Heart left ventricle (tissue), 16 donors: ENCODE results near the gene YIF1A. TPM values are rescaled to one million over a fixed set of nuclear protein-coding genes. Genes with fewer than 3 reads are reported as not detected.

Experiments used
- ATAC-seq, 4 donors: fragments of 200-7000 bp; cut with Tn5 transposase; one replicate each; pipeline ENCODE4 v1.9.1; 2020 to 2022; ENCODE audit warnings: moderate library complexity in 4 of 4, mild to moderate bottlenecking in 3 of 4, moderate number of reproducible peaks in 1 of 4
- DNase-seq, 5 donors: peaks; one replicate each; pipeline ENCODE4 v3.0.0-alpha.2; 2020
- H3K27ac ChIP-seq, 12 donors: fragments of 200-600 bp; sonication (generic) in 4 of 12; one replicate each; pipeline versions ENCODE4 v1.5.0 to v1.8.0; 2016 to 2022; ENCODE audit warnings: mild to moderate bottlenecking in 2 of 12
- H3K27me3 ChIP-seq, 9 donors: fragments of 200-600 bp; sonication (generic) in 2 of 9; one replicate each; pipeline versions ENCODE4 v1.5.1 to v1.8.0; 2016 to 2022; ENCODE audit warnings: mild to moderate bottlenecking in 3 of 9
- H3K36me3 ChIP-seq, 9 donors: fragments of 200-600 bp; sonication (generic) in 2 of 9; one replicate each; pipeline versions ENCODE4 v1.5.0 to v1.8.0; 2018 to 2022; ENCODE audit warnings: mild to moderate bottlenecking in 2 of 9
- H3K4me1 ChIP-seq, 12 donors: fragments of 200-600 bp; sonication (generic) in 4 of 12; one replicate each; pipeline versions ENCODE4 v1.5.0 to v1.8.0; 2016 to 2022; ENCODE audit warnings: mild to moderate bottlenecking in 3 of 12
- H3K4me3 ChIP-seq, 12 donors: fragments of 200-600 bp; sonication (generic) in 4 of 12; one replicate each; pipeline versions ENCODE4 v1.5.0 to v1.8.0; 2017 to 2022; ENCODE audit warnings: mild to moderate bottlenecking in 9 of 12, moderate library complexity in 4 of 12
- H3K9me3 ChIP-seq, 12 donors: fragments of 200-600 bp; sonication (generic) in 4 of 12; one replicate each; pipeline versions ENCODE4 v1.5.0 to v1.8.0; 2016 to 2022; ENCODE audit warnings: mild to moderate bottlenecking in 1 of 12
- CTCF ChIP-seq, 12 donors: fragments of 200-600 bp; sonication (generic) in 4 of 12; IDR thresholded peaks; one replicate each; pipeline versions ENCODE4 v1.5.0 to v1.8.0; 2018 to 2022; ENCODE audit warnings: antibody characterized with exemption in 12 of 12, mild to moderate bottlenecking in 5 of 12
- POLR2A ChIP-seq, 2 donors: fragments of 450-650 bp; IDR thresholded peaks; one replicate each; pipeline ENCODE4 v1.6.1; 2017; ENCODE audit warnings: antibody characterized with exemption in 2 of 2, mild to moderate bottlenecking in 2 of 2, moderate library complexity in 2 of 2
- WGBS, 4 donors: extraction: QIAGEN DNeasy Blood & Tissue Kit in 2 of 4; methylation state at CpG; one replicate each; pipeline versions ENCODE4 v1.1.5 to v1.1.7; 2013 to 2018; 5-methylcytosine and 5-hydroxymethylcytosine counted together
- intact Hi-C, 10 donors: fragments of 100-400 bp; cut with DNase I; formaldehyde crosslinking; loops; one replicate each; pipeline versions ENCODE4 v1.11.1 to v1.14.2; 2022
- polyA plus RNA-seq, 2 donors: library from polyadenylated mRNA; stranded (reverse); fragments of 200-250 nt; gene quantifications; one replicate each; pipeline ENCODE4 v1.2.3, GENCODE V29; 2013
- total RNA-seq, 9 donors: library from RNA; depleted of rRNA in 2 of 9; stranded (reverse); fragments of >200 nt in 2 of 9; fragmentation: NEBNext Ultra II Directional in 3 of 9; extraction: Animal tissue kit (Norgen Biotek cat#: 25700) in 3 of 9; gene quantifications; one replicate each; pipeline versions ENCODE4 v1.1.0 to v1.2.4, GENCODE V29; 2016 to 2023
- donor health status: ischemic (EF 13 %, LVEDD 7.1; RV severe dilation, severe dysfunction).
- donor health status: healthy with polysubstance abuse.
- donor health status: DM: no; HTN: yes; CAD: no.
- donor health status: DM: no; HTN: no; CAD: no.
- donor health status: ischemic (EF 25% LVEDD 6.9; RV normal size, moderate dysfunction).
- donor health status: ischemic (EF 25% LVEDD 5.7; RV mildly dilated, moderate dysfunction).
- donor health status: healthy.
- donor health status: DM: yes; HTN: yes; CAD: no.
- donor health status: ischemic (EF 35%, LVEDD 5.7; RV mildly dilated, moderate dysfunction).
- donor health status: nonischemic (EF 11% LVEDD 7.7; RV severe dilation, severe dysfunction).
- donor health status: DM: yes; HTN: yes; CAD: no.
- donor health status: PGD.
- donor health status: ischemic (EF 29% LVEDD 5.4; RV normal size, mild dysfunction).
- donor health status: nonischemic (EF 23%, LVEDD 6.1; RV moderate dilation, normal function).

YIF1A gene
- total and polyA plus RNA-seq, 11 donors, result 41.6 to 136 (median 65.3) TPM

- no peak for DNase-seq
- H3K9me3 ChIP-seq, result no peaks in the 10 kb centered on the region
- no peaks in the 10 kb centered on the region for H3K27me3 ChIP-seq
- TF ChIP-seq POLR2A (IDR thresholded peaks at IDR 0.05) (no peak), CTCF (IDR thresholded peaks at IDR 0.05) (no peak)
- no peak for ATAC-seq
- peaks cover 0 to 65% (median 49%) of the 10 kb centered on the region in 9 donors for H3K36me3 ChIP-seq
- no peak overlapping the region for H3K4me3 ChIP-seq
- H3K27ac ChIP-seq, result no peak overlapping the region
- intact Hi-C loops, result no loop called here
- peaks cover 0 to 10% (median 3%) of the 10 kb centered on the region in 12 donors for H3K4me1 ChIP-seq
- 80 to 88% (median 85%) methylated on average over 13 of the region's 13 CpGs for WGBS, 4 donors
These were observed 45.0 kb downstream of the YIF1A start for GRCh38 chr11:66243782-66244535.

GRCh38 chr11:66242095-66242765 lies 46.7 kb downstream of the YIF1A start:
- peaks cover 0 to 10% (median 3%) of the 10 kb centered on the region in 12 donors for H3K4me1 ChIP-seq
- intact Hi-C loops, result no loop called here
- no peaks in the 10 kb centered on the region for H3K27me3 ChIP-seq
- no peaks in the 10 kb centered on the region for H3K9me3 ChIP-seq
- peak in 2 of 4 donors; percentile 16 to 19 for ATAC-seq
- TF ChIP-seq POLR2A (IDR thresholded peaks at IDR 0.05), result no peak
- TF ChIP-seq CTCF (IDR thresholded peaks at IDR 0.05), result no peak
- no peak overlapping the region for H3K4me3 ChIP-seq
- no peak overlapping the region for H3K27ac ChIP-seq
- 62 to 75% (median 70%) methylated on average over 6 to 14 of the region's 14 CpGs for WGBS, 4 donors
- H3K36me3 ChIP-seq, result peaks cover 0 to 82% (median 64%) of the 10 kb centered on the region in 9 donors
- DNase-seq, result peak in 1 of 5 donors; percentile 57

- H3K27ac ChIP-seq, result no peak overlapping the region
- no peaks in the 10 kb centered on the region for H3K27me3 ChIP-seq
- intact Hi-C loops, result no loop called here
- no peaks in the 10 kb centered on the region for H3K9me3 ChIP-seq
- TF ChIP-seq POLR2A (IDR thresholded peaks at IDR 0.05) (no peak), CTCF (IDR thresholded peaks at IDR 0.05) (no peak)
- 87 to 89% (median 89%) methylated on average over 9 of the region's 9 CpGs for WGBS, 4 donors
- no peak overlapping the region for H3K4me3 ChIP-seq
- DNase-seq (no peak), ATAC-seq (no peak)
- H3K4me1 ChIP-seq, result peaks cover 0 to 10% (median 3%) of the 10 kb centered on the region in 12 donors
- H3K36me3 ChIP-seq, result peaks cover 0 to 94% (median 75%) of the 10 kb centered on the region in 9 donors
These were observed 48.2 kb downstream of the YIF1A start for GRCh38 chr11:66240781-66241136.

GRCh38 chr11:66239998-66240780 lies 48.8 kb downstream of the YIF1A start:
- ATAC-seq, result no peak
- H3K27ac ChIP-seq, result no peak overlapping the region

More at GRCh38 chr11:66239998-66240780, 48.8 kb downstream of the YIF1A start:
- Histone ChIP-seq H3K27me3 (no peaks in the 10 kb centered on the region), H3K36me3 (peaks cover 0 to 98% (median 81%) of the 10 kb centered on the region in 9 donors), H3K4me1 (peaks cover 0 to 10% (median 3%) of the 10 kb centered on the region in 12 donors), H3K9me3 (no peaks in the 10 kb centered on the region), H3K4me3 (no peak overlapping the region)
- DNase-seq, result no peak
- WGBS, 4 donors, result 87 to 92% (median 88%) methylated on average over 24 to 25 of the region's 25 CpGs
- TF ChIP-seq CTCF (IDR thresholded peaks at IDR 0.05) (no peak), POLR2A (IDR thresholded peaks at IDR 0.05) (no peak)
- intact Hi-C loops, result no loop called here
